Rectal smooth muscle tissue (tissue), 1 donor: ENCODE results near the gene TASOR2.

Experiments
- H3K27ac ChIP-seq: one replicate; pipeline ENCODE4 v1.7.0; 2013; ENCODE audit warnings: low read depth, low read length, inconsistent platforms
- H3K27me3 ChIP-seq: one replicate; pipeline ENCODE4 v1.7.0; 2013; ENCODE audit warnings: low read length; ENCODE audit not compliant: control insufficient read depth, insufficient read depth
- H3K36me3 ChIP-seq: one replicate; pipeline ENCODE4 v1.7.0; 2013; ENCODE audit warnings: low read length; ENCODE audit not compliant: control insufficient read depth, insufficient read depth
- H3K4me1 ChIP-seq: one replicate; pipeline ENCODE4 v1.7.0; 2013; ENCODE audit warnings: low read length; ENCODE audit not compliant: control insufficient read depth, insufficient read depth
- H3K4me3 ChIP-seq: one replicate; pipeline ENCODE4 v1.7.0; 2013; ENCODE audit warnings: low read length
- H3K9ac ChIP-seq: one replicate; pipeline ENCODE4 v1.7.0; 2013; ENCODE audit warnings: low read length

TASOR2 gene

DNA sequence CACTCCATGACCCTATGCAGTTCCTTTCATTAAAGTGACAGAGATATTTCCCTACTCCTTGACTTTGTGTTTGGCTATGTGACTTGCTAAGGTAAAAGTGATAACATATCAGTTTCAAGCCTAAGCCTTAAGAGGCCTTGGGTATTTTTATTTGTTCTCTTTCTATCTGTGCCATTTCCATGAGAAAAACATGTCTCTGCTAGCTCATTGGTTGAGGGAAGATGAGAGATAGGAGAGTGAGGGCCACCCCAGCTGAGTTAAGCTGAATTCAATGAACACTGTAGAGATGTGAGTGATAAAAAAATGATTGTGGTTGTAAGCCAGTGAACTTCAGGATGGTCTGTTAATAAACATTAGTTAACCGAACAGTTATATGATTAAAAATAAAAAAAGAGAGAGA, 13.4 kb downstream of the TASOR2 start:
- Histone ChIP-seq H3K4me1 (peaks cover 2% of the 10 kb centered on the region), H3K36me3 (no peaks in the 10 kb centered on the region)

DNA sequence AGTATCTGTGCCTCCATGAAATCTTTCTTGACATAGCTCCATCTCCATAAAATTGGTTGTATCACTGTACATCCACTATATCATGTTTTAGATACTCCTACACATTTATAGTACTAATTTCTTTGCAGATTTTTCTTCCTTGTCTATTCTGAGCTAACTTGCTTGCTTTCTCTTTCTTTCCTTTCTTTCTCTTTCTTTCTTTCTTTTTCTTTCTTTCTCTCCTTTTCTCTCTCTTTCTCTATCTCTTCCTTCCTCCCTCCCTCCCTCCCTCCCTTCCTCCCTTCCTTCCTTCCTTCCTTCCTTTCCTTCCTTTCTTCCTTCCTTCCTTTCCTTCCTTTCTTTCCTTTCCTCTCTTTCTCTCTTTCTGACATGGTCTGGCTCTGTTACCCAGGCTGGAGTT, 23.7 kb downstream of the TASOR2 start:
- H3K4me3 ChIP-seq = no peak overlapping the region
- H3K27ac ChIP-seq = no peak overlapping the region
- no peak overlapping the region for H3K9ac ChIP-seq
- H3K27me3 ChIP-seq = no peaks in the 10 kb centered on the region
- no peaks in the 10 kb centered on the region for H3K36me3 ChIP-seq
- H3K4me1 ChIP-seq = peaks cover 2% of the 10 kb centered on the region

More for the DNA sequence above, 13.4 kb downstream of the TASOR2 start:
- Histone ChIP-seq H3K27ac (no peak overlapping the region), H3K27me3 (no peaks in the 10 kb centered on the region), H3K4me3 (no peak overlapping the region), H3K9ac (no peak overlapping the region)

DNA sequence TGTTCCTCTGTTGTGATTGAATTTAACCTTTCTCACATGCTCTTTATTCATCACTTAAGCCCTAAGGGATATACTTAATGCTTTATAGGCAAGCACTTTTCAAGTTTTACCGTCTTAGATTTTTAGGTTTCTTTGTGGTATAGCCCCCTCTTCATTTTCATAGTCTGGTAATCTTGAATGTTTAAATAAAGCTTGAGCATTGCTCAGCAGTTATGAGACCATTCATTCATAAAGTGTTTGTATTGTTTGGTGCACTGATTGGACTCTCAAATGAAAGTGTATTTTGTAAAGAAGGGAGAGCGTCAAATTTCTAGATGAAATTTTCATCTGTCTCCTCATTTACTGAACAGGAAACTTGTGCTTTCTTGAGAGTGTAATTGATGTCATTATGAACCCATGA, 25.2 kb downstream of the TASOR2 start:
- peaks cover 2% of the 10 kb centered on the region for H3K4me1 ChIP-seq
- H3K27me3 ChIP-seq = no peaks in the 10 kb centered on the region
- H3K36me3 ChIP-seq = no peaks in the 10 kb centered on the region
- H3K4me3 ChIP-seq = no peak overlapping the region
- H3K9ac ChIP-seq = no peak overlapping the region
- no peak overlapping the region for H3K27ac ChIP-seq

DNA sequence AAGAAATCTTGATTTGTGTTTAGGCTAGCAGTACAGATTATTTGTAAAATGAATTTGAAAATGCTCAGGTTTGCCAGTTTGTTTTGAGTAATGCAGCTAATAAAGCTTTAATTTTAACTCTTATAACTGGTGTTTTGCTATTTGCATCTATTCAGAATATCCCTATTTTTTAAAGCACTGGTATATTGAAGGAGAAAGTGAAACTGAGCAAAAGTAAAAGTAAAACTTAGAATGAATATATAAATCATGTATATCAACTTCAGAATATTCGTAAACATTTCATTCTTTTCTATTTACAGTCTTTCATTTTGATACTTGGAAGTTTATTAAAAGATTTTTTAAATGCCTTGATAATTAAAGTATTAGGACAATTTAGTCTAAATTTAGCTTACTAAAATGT, 26.2 kb downstream of the TASOR2 start:
- Histone ChIP-seq H3K4me1 (peaks cover 2% of the 10 kb centered on the region), H3K27me3 (no peaks in the 10 kb centered on the region), H3K27ac (no peak overlapping the region), H3K4me3 (no peak overlapping the region), H3K36me3 (no peaks in the 10 kb centered on the region), H3K9ac (no peak overlapping the region)

DNA sequence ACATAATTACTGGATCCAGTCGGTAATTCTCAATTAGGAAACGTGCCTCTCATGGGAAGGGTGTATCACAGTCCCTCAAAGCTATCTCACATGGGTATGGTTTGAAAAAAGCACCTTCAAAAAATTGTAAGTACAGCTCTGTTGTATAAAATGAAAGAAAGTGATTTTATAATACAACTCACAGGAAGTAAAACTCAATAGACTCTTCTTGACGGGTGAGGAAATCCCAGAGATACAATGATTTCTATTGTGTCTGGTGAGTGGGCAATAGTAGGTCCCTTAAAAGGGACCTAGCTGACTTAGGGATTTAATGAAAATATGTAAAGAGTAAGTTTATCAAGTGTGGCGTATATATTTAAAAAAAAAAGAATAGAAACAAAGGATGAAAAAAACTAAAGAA, 27.0 kb downstream of the TASOR2 start:
- Histone ChIP-seq H3K4me1 (peaks cover 2% of the 10 kb centered on the region), H3K9ac (no peak overlapping the region), H3K27ac (no peak overlapping the region), H3K27me3 (no peaks in the 10 kb centered on the region), H3K4me3 (no peak overlapping the region), H3K36me3 (no peaks in the 10 kb centered on the region)

DNA sequence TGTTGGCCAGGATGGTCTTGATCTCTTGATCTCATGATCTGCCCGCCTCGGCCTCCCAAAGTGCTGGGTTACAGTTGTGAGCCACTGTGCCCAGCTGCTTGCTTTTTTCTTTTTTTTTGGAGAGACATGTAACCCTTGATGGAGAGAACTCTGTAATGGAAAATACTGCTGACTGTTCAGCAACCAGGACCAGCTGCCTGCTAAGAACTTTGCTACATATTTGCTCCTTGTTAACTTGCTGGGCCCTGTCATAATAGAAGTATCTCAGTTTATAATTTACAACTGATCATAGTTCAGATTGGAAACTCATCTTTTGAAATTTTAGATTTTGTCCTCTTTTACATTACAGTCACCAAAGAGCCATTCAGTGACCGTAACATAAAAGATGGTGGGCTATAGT, 34.9 kb downstream of the TASOR2 start:
- Histone ChIP-seq H3K27me3 (no peaks in the 10 kb centered on the region), H3K4me3 (no peak overlapping the region), H3K4me1 (no peaks in the 10 kb centered on the region), H3K9ac (no peak overlapping the region), H3K27ac (no peak overlapping the region), H3K36me3 (no peaks in the 10 kb centered on the region)

DNA sequence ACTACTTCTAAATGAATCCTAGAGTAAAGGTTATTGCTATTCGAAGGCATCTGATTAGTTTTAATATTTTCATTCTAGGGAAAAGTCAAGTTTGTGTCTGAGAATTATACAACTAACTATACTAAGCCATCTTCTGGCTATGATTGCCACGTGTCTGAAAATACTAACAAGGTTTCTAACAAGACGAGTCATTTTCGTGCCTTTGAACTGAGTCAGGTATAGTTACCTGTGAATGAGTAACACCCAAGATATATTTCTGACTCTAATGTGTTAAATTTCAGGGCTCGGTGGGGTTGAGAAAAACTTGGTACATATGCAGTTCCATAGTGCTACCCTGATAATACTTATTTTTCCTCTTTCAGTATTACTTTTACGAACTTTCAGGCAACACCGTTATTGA, 35.5 kb downstream of the TASOR2 start:
- Histone ChIP-seq H3K36me3 (peaks cover 2% of the 10 kb centered on the region), H3K9ac (no peak overlapping the region), H3K4me3 (no peak overlapping the region), H3K27me3 (no peaks in the 10 kb centered on the region), H3K4me1 (no peaks in the 10 kb centered on the region), H3K27ac (no peak overlapping the region)

DNA sequence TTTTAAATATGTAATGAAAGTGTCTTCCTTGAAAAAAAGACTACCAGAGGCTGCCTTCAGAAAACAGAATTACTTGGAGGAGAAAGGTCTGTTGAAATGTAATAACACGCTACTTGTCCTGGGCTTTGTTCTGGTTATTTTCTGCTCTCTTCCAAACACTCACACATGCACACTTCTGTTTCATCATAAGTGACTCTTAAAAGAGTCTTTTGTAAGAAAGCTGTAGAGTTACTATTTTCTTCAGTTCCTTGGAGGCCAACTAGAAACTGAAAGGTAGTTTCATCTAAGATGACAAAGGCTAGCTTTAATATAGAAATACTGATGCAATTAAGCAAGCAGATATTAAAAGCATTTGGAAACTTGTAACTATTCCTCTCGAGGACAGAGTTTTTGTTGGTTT, 39.1 kb downstream of the TASOR2 start:
- Histone ChIP-seq H3K36me3 (peaks cover 8% of the 10 kb centered on the region), H3K9ac (no peak overlapping the region), H3K27me3 (no peaks in the 10 kb centered on the region), H3K4me1 (no peaks in the 10 kb centered on the region), H3K27ac (no peak overlapping the region), H3K4me3 (no peak overlapping the region)

DNA sequence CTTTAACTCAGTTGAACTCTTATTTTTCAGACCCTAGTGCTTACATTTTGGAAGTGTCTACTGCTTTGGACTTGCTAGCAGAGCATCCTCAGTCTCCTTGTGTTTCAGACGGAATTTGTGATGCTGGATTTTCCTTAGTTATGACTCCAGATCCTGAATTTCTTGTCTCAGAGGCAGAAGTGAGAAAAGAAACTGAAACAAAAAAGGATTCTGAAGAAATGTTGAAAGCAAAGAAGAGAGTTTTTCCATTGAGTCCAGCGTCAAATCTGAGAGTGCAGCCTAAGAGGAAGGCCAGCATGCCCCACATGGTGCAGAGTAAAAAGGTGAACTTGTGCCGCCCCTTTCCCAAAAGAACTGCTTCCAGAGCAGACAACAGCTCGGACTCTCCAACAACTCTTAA, 46.1 kb downstream of the TASOR2 start:
- H3K27ac ChIP-seq = no peak overlapping the region
- no peaks in the 10 kb centered on the region for H3K4me1 ChIP-seq
- H3K9ac ChIP-seq = no peak overlapping the region
- H3K27me3 ChIP-seq = no peaks in the 10 kb centered on the region
- no peak overlapping the region for H3K4me3 ChIP-seq
- H3K36me3 ChIP-seq = peaks cover 11% of the 10 kb centered on the region

DNA sequence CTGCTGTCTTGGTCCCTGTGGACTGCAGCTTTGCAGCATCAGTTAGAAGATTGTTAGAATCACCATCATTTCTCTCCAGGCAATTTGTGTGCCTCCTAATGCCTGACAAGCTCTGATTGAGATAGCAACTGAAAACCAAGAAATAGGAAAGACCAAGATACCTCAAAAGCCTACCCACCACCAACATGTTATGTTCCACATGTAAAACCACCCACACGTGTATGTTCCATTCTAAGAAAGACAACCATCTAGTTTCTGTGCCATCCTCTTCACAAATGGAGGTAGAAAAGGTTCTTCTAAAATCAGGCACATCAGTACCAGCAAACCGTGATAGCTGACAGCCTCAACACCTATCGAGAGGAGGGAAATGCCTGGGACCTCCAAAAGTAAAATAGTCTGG, 46.9 kb downstream of the TASOR2 start:
- no peak overlapping the region for H3K9ac ChIP-seq
- H3K4me3 ChIP-seq = no peak overlapping the region
- H3K27ac ChIP-seq = no peak overlapping the region
- no peaks in the 10 kb centered on the region for H3K4me1 ChIP-seq
- peaks cover 11% of the 10 kb centered on the region for H3K36me3 ChIP-seq
- no peaks in the 10 kb centered on the region for H3K27me3 ChIP-seq

DNA sequence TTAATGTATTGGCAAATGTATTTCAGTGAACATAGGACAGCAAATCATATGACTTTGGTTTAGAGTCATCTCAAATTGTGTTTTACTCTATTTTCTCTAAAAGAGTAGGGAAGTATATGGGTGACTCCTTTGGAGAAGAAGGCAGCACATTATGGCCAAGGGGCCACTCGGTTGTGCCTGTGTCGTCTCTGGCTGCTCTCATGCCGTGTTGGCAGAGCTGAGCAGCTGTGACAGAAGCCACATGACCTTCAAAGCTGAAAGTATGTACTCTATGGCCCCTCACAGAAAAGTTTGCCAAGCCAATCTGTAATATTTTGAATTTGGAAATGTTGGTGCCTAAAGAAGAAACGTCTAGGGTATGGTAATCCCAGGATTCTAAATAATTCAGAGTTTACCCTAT, 47.5 kb downstream of the TASOR2 start:
- Histone ChIP-seq H3K4me1 (no peaks in the 10 kb centered on the region), H3K36me3 (peaks cover 8% of the 10 kb centered on the region), H3K9ac (no peak overlapping the region), H3K27ac (no peak overlapping the region), H3K27me3 (no peaks in the 10 kb centered on the region), H3K4me3 (no peak overlapping the region)
